Adrenal gland (tissue), 5 donors: ENCODE results near the gene MDP1.

Experiments
- CTCF ChIP-seq, 6 experiments: fragments of 450-650 bp in 4 of 6; fragments of 200-600 bp in 2 of 6; sonication (generic) in 1 of 6; IDR thresholded peaks; 1 replicate in 5 of 6; 2 replicates in 1 of 6; pipeline versions ENCODE4 v1.5.1 to v1.8.0; 2016 to 2021; ENCODE audit warnings: antibody characterized with exemption in 6 of 6, mild to moderate bottlenecking in 2 of 6, moderate library complexity in 1 of 6
- POLR2A ChIP-seq, 2 donors: fragments of 450-650 bp; IDR thresholded peaks; one replicate each; pipeline ENCODE4 v1.6.1; 2017; ENCODE audit warnings: antibody characterized with exemption in 2 of 2, mild to moderate bottlenecking in 2 of 2, moderate library complexity in 1 of 2
- donor health status: DM: no; HTN: no; CAD: no.

GRCh38 chr14:24228902-24229301 lies 13.0 kb upstream of the MDP1 start:
- TF ChIP-seq POLR2A (IDR thresholded peaks at IDR 0.05) (no peak), CTCF (IDR thresholded peaks at IDR 0.05) (no peak)
